Activated CD8-positive, alpha-beta T cell treated with anti-CD3 and anti-CD28 coated beads for 36 hours (primary cell): ENCODE data around the gene HTRA3. TPM values are rescaled to one million over a fixed set of nuclear protein-coding genes. Genes with fewer than 3 reads are reported as not detected.

ENCODE experiments used
- ATAC-seq: fragments of 200-7000 bp; cut with Tn5 transposase; one replicate; pipeline ENCODE4 v1.10.0; 2021; ENCODE audit warnings: mild to moderate bottlenecking, moderate library complexity
- CTCF ChIA-PET: fragments of 350-600 bp; sonication (Branson Sonifier 250); formaldehyde crosslinking; loops from one replicate; lab custom pipeline; 2021; ENCODE audit warnings: antibody characterized with exemption; lab: Charles Lee
- POLR2A ChIA-PET: fragments of 350-600 bp; sonication (Branson Sonifier 250); formaldehyde crosslinking; loops from one replicate; lab custom pipeline; 2021; ENCODE audit warnings: antibody characterized with exemption; lab: Charles Lee
- DNase-seq: peaks from one replicate; pipeline ENCODE4 v3.0.0-alpha.2; 2020
- H3K27ac Mint-ChIP-seq: one replicate; pipeline ENCODE4 v1.8.0; 2021; ENCODE audit warnings: mild to moderate bottlenecking, mixed read lengths
- H3K27me3 Mint-ChIP-seq: one replicate; pipeline ENCODE4 v1.8.0; 2021; ENCODE audit warnings: mixed read lengths
- H3K36me3 Mint-ChIP-seq: one replicate; pipeline ENCODE4 v1.8.0; 2021; ENCODE audit warnings: low read depth, mixed read lengths
- H3K4me1 Mint-ChIP-seq: one replicate; pipeline ENCODE4 v1.8.0; 2021; ENCODE audit warnings: low read depth, mixed read lengths
- H3K4me3 Mint-ChIP-seq: one replicate; pipeline ENCODE4 v1.8.0; 2021; ENCODE audit warnings: mild to moderate bottlenecking, moderate library complexity, mixed read lengths
- H3K9me3 Mint-ChIP-seq: one replicate; pipeline ENCODE4 v1.8.0; 2021; ENCODE audit warnings: mixed read lengths
- intact Hi-C: fragments of 100-400 bp; cut with micrococcal nuclease; formaldehyde crosslinking; loops from one replicate; pipeline ENCODE4 v1.10.0; 2022
- total RNA-seq, 2 experiments: library from RNA; stranded (reverse); gene quantifications; one replicate each; pipeline ENCODE4 v1.2.3, GENCODE V29; 2021
- TF ChIP-seq, protein P1 (sequence below): fragments of 200-600 bp; IDR thresholded peaks from one replicate; pipeline ENCODE4 v1.8.0; 2022; ENCODE audit warnings: antibody characterized with exemption, mild to moderate bottlenecking

Gene HTRA3
- total RNA-seq, 2 experiments from 2014 or later = 0.11 TPM; not detected in 1

DNA sequence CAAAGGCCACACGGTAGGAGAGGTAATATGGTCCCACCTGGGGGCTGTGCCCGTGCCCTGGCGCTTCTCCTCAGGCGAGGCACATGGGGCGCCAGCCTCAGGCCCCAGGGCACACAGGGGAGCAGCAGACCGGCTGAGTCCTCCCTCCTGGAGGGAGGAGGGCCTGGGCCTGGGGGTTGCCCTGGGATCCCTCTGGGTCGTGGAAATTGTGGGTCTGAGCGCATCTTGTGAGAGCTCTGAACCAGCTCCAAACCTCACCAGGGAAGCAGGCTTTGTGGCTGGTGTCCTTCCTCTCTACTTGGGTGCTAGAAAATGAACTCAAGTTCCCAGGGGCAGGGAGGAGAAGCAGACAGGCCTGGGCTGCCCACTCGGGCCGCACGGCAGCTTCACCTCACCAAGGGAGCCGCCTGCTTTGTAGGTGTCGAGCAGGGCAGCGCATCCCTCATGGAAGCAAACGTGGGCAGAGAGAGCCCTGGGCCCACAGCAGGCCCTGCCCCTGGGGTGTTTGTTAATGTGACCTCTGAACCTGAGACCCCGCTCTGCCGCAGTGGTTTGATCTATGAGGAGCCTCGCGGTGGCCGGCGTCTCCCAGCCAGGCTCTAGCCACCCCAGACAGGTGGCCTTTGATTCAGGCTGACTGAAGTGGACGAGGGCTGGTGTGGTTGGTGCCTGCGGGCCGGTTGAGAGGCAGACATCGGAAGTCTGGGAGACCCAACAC is 10.8 kb downstream of the HTRA3 start:
- CTCF ChIA-PET = no interaction called here
- POLR2A ChIA-PET = no interaction called here
- no peak for ATAC-seq
- Mint-ChIP-seq H3K4me3 (no peak overlapping the region), H3K36me3 (no peaks in the 10 kb centered on the region), H3K27me3 (no peaks in the 10 kb centered on the region), H3K4me1 (no peaks in the 10 kb centered on the region), H3K9me3 (no peaks in the 10 kb centered on the region), H3K27ac (no peak overlapping the region)
- no peak for DNase-seq
- TF ChIP-seq, protein P1, sequence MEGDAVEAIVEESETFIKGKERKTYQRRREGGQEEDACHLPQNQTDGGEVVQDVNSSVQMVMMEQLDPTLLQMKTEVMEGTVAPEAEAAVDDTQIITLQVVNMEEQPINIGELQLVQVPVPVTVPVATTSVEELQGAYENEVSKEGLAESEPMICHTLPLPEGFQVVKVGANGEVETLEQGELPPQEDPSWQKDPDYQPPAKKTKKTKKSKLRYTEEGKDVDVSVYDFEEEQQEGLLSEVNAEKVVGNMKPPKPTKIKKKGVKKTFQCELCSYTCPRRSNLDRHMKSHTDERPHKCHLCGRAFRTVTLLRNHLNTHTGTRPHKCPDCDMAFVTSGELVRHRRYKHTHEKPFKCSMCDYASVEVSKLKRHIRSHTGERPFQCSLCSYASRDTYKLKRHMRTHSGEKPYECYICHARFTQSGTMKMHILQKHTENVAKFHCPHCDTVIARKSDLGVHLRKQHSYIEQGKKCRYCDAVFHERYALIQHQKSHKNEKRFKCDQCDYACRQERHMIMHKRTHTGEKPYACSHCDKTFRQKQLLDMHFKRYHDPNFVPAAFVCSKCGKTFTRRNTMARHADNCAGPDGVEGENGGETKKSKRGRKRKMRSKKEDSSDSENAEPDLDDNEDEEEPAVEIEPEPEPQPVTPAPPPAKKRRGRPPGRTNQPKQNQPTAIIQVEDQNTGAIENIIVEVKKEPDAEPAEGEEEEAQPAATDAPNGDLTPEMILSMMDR = no peak
- intact Hi-C loops = no loop called here

DNA sequence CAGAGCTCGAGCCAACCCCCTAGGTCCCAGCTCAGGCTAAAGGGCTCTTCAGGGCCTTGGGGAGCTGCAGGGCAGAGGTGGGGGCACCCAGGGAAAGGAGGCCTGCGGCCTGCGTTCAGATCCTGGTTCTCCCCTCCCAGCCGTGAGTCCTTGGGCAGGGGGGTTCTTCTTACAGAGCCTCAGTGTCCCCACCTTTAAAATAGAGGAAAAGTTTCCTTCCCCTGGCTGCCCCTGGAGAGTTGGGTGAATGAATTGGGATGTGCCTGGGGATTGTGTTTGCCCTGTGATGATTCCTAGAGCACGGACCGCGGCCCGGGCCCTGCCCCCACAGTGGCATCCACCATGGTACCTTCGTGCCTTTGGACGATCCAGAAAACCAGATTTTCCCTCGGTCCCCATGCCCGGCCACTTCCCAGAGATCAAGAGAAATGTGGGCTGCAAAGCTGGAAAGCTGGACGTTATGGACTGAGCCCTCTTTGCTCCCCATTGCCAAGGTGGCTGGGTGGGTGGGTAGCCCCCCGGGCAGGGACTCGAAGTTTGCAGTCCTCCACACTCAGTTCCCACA is 11.4 kb downstream of the HTRA3 start:
- Mint-ChIP-seq H3K4me3 (no peak overlapping the region), H3K9me3 (no peaks in the 10 kb centered on the region), H3K36me3 (no peaks in the 10 kb centered on the region), H3K4me1 (no peaks in the 10 kb centered on the region), H3K27ac (no peak overlapping the region), H3K27me3 (no peaks in the 10 kb centered on the region)
- ChIA-PET CTCF (no interaction called here), POLR2A (no interaction called here)
- intact Hi-C loops = no loop called here
- TF ChIP-seq, protein P1 = no peak
- ATAC-seq = no peak
- DNase-seq = no peak

DNA sequence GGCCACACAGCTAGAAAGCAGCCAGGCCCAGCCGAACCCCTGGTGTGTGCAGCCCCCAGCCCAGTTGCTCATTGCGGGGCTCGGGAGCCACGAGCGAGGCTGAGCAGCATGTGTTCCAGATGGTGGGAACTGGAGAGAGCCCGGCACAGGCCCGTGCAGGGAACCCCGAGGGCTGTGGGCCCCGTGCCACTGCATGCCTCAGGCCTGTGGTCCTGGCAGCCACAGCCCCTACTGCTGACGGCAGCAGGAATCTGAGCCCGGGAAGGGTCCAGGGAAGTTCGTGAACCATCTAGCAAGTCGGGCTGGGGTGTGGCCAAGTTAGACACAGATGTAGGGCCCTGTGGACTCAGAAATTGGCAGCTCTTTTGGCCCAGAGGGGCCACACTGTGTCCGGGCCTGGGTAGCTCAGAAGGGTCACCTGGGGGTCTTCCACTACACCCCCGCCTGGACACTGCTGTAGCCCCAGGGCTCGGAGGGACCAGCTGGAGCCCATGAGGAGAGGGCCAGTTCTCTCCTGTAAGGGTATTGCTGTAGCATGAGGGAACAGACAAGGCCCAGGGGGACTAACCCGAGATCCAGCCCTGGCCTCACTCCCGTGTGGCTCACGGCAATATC is 12.1 kb downstream of the HTRA3 start:
- DNase-seq = no peak
- H3K27ac Mint-ChIP-seq = no peak overlapping the region
- ChIA-PET CTCF (no interaction called here), POLR2A (no interaction called here)
- no peaks in the 10 kb centered on the region for H3K4me1 Mint-ChIP-seq
- intact Hi-C loops = no loop called here
- TF ChIP-seq, protein P1 = no peak
- no peak for ATAC-seq
- H3K4me3 Mint-ChIP-seq = no peak overlapping the region
- no peaks in the 10 kb centered on the region for H3K36me3 Mint-ChIP-seq
- no peaks in the 10 kb centered on the region for H3K27me3 Mint-ChIP-seq
- H3K9me3 Mint-ChIP-seq = no peaks in the 10 kb centered on the region

DNA sequence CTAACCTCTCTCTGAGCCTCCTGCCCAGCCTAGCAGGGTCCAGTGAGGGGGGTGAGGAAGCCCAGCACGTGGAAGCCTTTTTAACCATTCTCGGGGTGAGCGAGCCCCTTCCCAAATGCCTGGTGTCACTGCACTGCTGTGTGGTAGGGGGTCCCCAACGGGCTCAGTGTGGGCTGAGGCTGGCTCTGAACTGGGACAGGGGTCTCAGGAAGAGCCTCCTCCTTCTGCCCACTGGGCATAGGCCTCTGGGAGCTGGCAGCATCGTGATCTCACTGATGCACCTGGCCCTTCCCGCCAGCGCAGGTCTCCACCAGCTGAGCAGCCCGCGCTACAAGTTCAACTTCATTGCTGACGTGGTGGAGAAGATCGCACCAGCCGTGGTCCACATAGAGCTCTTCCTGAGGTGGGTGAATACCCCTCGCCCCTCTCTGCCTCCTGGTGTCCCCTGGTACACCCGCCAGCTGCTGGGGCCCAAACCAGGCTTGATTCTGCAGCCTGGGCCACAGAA is 12.6 kb downstream of the HTRA3 start:
- no peak for DNase-seq
- no peaks in the 10 kb centered on the region for H3K4me1 Mint-ChIP-seq
- ChIA-PET CTCF (no interaction called here), POLR2A (no interaction called here)
- no peaks in the 10 kb centered on the region for H3K9me3 Mint-ChIP-seq
- H3K36me3 Mint-ChIP-seq = no peaks in the 10 kb centered on the region
- no peak overlapping the region for H3K27ac Mint-ChIP-seq
- H3K4me3 Mint-ChIP-seq = no peak overlapping the region
- no peaks in the 10 kb centered on the region for H3K27me3 Mint-ChIP-seq
- ATAC-seq = no peak
- intact Hi-C loops = no loop called here
- TF ChIP-seq, protein P1 = no peak

DNA sequence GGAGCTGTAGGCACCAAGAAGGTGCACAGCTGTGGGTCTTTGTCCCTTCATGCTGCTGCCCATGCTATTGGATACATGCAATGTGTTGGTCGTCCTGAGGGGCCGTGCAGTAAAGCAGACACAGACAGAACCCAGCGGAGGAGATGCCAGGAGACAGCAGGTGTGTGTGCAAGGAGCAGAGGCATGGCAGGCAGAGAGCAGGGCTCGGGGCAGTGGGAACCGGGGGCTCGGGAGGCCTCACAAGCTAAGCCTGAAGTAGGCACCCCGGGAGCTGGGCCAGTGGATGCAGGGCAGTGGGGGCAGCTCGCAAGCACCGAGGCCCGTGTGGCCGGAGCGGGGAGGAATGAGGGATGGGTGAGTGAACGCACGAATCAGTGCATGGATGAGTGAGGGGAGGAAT is 13.2 kb downstream of the HTRA3 start:
- Mint-ChIP-seq H3K4me3 (no peak overlapping the region), H3K27ac (no peak overlapping the region), H3K27me3 (no peaks in the 10 kb centered on the region), H3K36me3 (no peaks in the 10 kb centered on the region), H3K4me1 (no peaks in the 10 kb centered on the region), H3K9me3 (no peaks in the 10 kb centered on the region)
- no peak for DNase-seq
- intact Hi-C loops = no loop called here
- CTCF ChIA-PET = no interaction called here
- TF ChIP-seq, protein P1 = no peak
- POLR2A ChIA-PET = no interaction called here
- no peak for ATAC-seq
